A673 (cell line): ENCODE results near the gene CKAP4. TPM values are rescaled to one million over a fixed set of nuclear protein-coding genes. Genes with fewer than 3 reads are reported as not detected.

ENCODE experiments used
- BruUV-seq: library from RNA; stranded (reverse); fragments of 400-500 nt; replicated peaks from 2 replicates; lab custom pipeline; 2021; lab: Mats Ljungman, UMichigan
- CTCF ChIA-PET: fragments of 300-600 bp; sonication (Branson Sonifier 250); formaldehyde crosslinking; loops from one replicate; lab custom pipeline; 2022; ENCODE audit warnings: antibody characterized with exemption; lab: Charles Lee
- POLR2A ChIA-PET: fragments of 300-600 bp; sonication (Branson Sonifier 250); formaldehyde crosslinking; loops from one replicate; lab custom pipeline; 2022; ENCODE audit warnings: antibody characterized with exemption; ENCODE audit not compliant: low non-redundant PET; lab: Charles Lee
- DNase-seq: peaks from one replicate; pipeline ENCODE4 v3.0.0-alpha.2; 2015; ENCODE audit warnings: low spot score
- H3K27ac ChIP-seq: fragments of 200-600 bp; sonication (generic); 2 replicates; pipeline ENCODE4 v1.5.1; 2016; ENCODE audit warnings: mixed run types, low read depth, mild to moderate bottlenecking, mixed read lengths, antibody characterized with exemption, low read length; ENCODE audit not compliant: poor library complexity, severe bottlenecking
- H3K27me3 ChIP-seq: fragments of 200-600 bp; sonication (generic); replicated peaks from 2 replicates; pipeline ENCODE4 v1.6.1; 2017; ENCODE audit warnings: mixed run types, low read depth, mild to moderate bottlenecking, mixed read lengths, antibody characterized with exemption, low read length; ENCODE audit not compliant: insufficient read depth, poor library complexity
- H3K36me3 ChIP-seq: fragments of 200-600 bp; sonication (generic); 2 replicates; pipeline ENCODE4 v1.6.1; 2016; ENCODE audit warnings: mixed run types, mild to moderate bottlenecking, mixed read lengths, antibody characterized with exemption, low read length; ENCODE audit not compliant: insufficient read depth, poor library complexity, severe bottlenecking
- H3K4me1 ChIP-seq: fragments of 200-600 bp; sonication (generic); 2 replicates; pipeline ENCODE4 v1.6.1; 2017; ENCODE audit warnings: mixed run types, mild to moderate bottlenecking, mixed read lengths, antibody characterized with exemption, low read length; ENCODE audit not compliant: insufficient read depth, poor library complexity, severe bottlenecking
- H3K4me3 ChIP-seq: fragments of 200-600 bp; sonication (generic); 2 replicates; pipeline ENCODE4 v1.5.1; 2016; ENCODE audit warnings: low read depth, mixed run types, mild to moderate bottlenecking, mixed read lengths, low read length; ENCODE audit not compliant: poor library complexity, severe bottlenecking
- H3K9me3 ChIP-seq: fragments of 200-600 bp; sonication (generic); 2 replicates; pipeline ENCODE4 v1.6.1; 2016; ENCODE audit warnings: mixed run types, low read depth, mild to moderate bottlenecking, mixed read lengths, antibody characterized with exemption, low read length; ENCODE audit not compliant: poor library complexity, severe bottlenecking
- EZH2 ChIP-seq: fragments of 200-600 bp; sonication (generic); IDR thresholded peaks from 2 replicates; pipeline ENCODE4 v1.6.1; 2017; ENCODE audit warnings: borderline replicate concordance, low read depth, mild to moderate bottlenecking, mixed read lengths, antibody characterized with exemption, low read length; ENCODE audit not compliant: poor library complexity, severe bottlenecking
- intact Hi-C: fragments of 100-400 bp; cut with micrococcal nuclease; formaldehyde crosslinking; loops from one replicate; pipeline ENCODE4 v1.10.0; 2022; ENCODE audit not compliant: unreplicated experiment
- total RNA-seq: library from RNA; stranded (reverse); gene quantifications from 2 replicates; pipeline ENCODE4 v1.2.3, GENCODE V29; 2021
- TF ChIP-seq, protein P1 (sequence below): fragments of 300-800, 200-600 bp; sonication (generic); conservative IDR thresholded peaks from 2 replicates; pipeline ENCODE4 v1.5.1; 2017; ENCODE audit warnings: low read depth, mild to moderate bottlenecking, antibody characterized with exemption, low read length, moderate library complexity, mixed read lengths

Gene CKAP4
- total RNA-seq, 1 experiment from 2014 or later, result 81.8 TPM

- Histone ChIP-seq H3K9me3 (no peaks in the 10 kb centered on the region), H3K4me3 (no peak overlapping the region), H3K36me3 (no peaks in the 10 kb centered on the region), H3K27ac (no peak overlapping the region), H3K27me3 (peaks cover 4% of the 10 kb centered on the region), H3K4me1 (no peaks in the 10 kb centered on the region)
- no peak for DNase-seq
- CTCF ChIA-PET, result no interaction called here
- POLR2A ChIA-PET, result no interaction called here
- intact Hi-C loops, result no loop called here
- TF ChIP-seq, protein P1, sequence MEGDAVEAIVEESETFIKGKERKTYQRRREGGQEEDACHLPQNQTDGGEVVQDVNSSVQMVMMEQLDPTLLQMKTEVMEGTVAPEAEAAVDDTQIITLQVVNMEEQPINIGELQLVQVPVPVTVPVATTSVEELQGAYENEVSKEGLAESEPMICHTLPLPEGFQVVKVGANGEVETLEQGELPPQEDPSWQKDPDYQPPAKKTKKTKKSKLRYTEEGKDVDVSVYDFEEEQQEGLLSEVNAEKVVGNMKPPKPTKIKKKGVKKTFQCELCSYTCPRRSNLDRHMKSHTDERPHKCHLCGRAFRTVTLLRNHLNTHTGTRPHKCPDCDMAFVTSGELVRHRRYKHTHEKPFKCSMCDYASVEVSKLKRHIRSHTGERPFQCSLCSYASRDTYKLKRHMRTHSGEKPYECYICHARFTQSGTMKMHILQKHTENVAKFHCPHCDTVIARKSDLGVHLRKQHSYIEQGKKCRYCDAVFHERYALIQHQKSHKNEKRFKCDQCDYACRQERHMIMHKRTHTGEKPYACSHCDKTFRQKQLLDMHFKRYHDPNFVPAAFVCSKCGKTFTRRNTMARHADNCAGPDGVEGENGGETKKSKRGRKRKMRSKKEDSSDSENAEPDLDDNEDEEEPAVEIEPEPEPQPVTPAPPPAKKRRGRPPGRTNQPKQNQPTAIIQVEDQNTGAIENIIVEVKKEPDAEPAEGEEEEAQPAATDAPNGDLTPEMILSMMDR, result no peak
- no peak for TF ChIP-seq EZH2
- no TSS peak for BruUV-seq
These were observed 35.8 kb downstream of the CKAP4 start for GRCh38 chr12:106211973-106212372.

DNA sequence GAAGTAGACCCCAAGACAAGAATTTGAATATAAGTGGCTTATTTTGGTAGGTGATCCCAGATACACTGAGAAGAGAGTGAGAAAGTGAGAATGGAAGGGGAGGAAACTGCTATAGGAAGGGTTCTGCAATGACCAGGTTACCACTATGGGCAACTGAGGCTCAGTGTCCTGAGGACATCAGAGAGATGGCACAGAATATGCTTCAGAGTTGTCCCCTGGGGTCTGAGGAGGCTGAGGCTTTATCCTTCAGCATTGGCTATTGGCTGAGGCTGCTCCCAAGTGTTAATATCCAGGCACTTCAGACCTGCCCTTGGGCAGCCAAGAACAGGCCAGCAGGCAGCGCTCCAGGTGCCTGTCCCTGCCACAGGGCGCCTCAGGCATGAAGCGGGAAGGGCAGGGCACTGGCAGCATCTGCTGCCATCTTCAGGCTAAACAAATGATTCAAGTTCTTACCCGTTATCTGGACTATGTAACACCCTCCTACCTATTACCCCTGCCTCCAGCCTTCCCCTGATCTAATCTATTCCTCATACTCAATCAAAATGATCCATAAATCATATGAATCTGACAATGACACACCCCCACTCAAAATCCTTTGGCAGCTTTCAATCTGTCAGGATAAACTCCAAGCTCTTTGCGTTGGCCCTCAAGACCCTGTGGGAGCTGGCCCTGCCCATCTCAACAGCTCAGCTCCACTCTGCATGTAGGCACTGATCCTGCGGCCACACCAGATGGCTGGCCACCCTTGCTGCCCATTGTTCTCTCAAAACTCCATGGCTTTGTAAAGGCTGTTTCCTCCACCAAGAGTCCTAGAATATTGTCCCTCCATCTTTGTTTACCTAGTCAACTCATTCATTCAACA lies 42.4 kb downstream of the CKAP4 start:
- Histone ChIP-seq H3K9me3 (no peaks in the 10 kb centered on the region), H3K4me3 (no peak overlapping the region), H3K36me3 (no peaks in the 10 kb centered on the region), H3K27ac (no peak overlapping the region), H3K27me3 (no peaks in the 10 kb centered on the region), H3K4me1 (no peaks in the 10 kb centered on the region)
- CTCF ChIA-PET, result no interaction called here
- no peak for TF ChIP-seq EZH2
- TF ChIP-seq, protein P1, result peak; percentile 25; the same call in 1 of the 2 replicates
- intact Hi-C loops, result no loop called here
- BruUV-seq, result no TSS peak
- DNase-seq, result peak; percentile 13
- POLR2A ChIA-PET, result no interaction called here

DNA sequence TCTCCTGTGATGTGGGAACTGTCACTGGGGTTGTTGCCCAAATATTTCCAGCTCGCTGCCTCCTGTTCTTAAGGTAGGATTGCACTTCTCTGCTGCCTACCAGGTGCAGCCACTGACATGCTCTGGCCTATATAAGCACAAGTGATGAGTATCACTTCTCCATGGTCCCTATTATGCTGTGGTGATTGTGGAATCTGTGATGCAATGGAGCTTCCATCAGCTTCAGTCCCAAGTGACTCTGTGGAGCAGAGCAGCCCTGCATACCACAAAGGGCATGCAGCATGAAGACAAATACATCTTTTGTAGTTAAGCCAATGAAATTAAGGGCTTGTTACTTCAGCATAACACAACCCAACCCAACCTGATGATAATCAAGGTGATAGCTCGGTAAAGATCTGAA lies 43.5 kb downstream of the CKAP4 start:
- no peaks in the 10 kb centered on the region for H3K27me3 ChIP-seq
- H3K36me3 ChIP-seq, result no peaks in the 10 kb centered on the region
- intact Hi-C loops, result no loop called here
- ChIA-PET POLR2A (no interaction called here), CTCF (no interaction called here)
- no peak for DNase-seq
- no peaks in the 10 kb centered on the region for H3K4me1 ChIP-seq
- no peaks in the 10 kb centered on the region for H3K9me3 ChIP-seq
- H3K4me3 ChIP-seq, result no peak overlapping the region
- no peak overlapping the region for H3K27ac ChIP-seq
- TF ChIP-seq, protein P1, result no peak
- no peak for TF ChIP-seq EZH2
- no TSS peak for BruUV-seq
